Measurements from ENCODE around the gene ATOH8. TPM values are rescaled to one million over a fixed set of nuclear protein-coding genes. Genes with fewer than 3 reads are reported as not detected.
A peak's percentile ranks its signal among the peaks of the same experiment; 100 is the strongest.
"Not testable (repeated sequence)": the region's sequence is repeated elsewhere in the genome, so short reads cannot be mapped to it uniquely, and the experiment has no call there.

ATOH8 gene, protein sequence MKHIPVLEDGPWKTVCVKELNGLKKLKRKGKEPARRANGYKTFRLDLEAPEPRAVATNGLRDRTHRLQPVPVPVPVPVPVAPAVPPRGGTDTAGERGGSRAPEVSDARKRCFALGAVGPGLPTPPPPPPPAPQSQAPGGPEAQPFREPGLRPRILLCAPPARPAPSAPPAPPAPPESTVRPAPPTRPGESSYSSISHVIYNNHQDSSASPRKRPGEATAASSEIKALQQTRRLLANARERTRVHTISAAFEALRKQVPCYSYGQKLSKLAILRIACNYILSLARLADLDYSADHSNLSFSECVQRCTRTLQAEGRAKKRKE
- 25.6 TPM for polyA plus RNA-seq (ENCODE audit: insufficient read length)

DNA sequence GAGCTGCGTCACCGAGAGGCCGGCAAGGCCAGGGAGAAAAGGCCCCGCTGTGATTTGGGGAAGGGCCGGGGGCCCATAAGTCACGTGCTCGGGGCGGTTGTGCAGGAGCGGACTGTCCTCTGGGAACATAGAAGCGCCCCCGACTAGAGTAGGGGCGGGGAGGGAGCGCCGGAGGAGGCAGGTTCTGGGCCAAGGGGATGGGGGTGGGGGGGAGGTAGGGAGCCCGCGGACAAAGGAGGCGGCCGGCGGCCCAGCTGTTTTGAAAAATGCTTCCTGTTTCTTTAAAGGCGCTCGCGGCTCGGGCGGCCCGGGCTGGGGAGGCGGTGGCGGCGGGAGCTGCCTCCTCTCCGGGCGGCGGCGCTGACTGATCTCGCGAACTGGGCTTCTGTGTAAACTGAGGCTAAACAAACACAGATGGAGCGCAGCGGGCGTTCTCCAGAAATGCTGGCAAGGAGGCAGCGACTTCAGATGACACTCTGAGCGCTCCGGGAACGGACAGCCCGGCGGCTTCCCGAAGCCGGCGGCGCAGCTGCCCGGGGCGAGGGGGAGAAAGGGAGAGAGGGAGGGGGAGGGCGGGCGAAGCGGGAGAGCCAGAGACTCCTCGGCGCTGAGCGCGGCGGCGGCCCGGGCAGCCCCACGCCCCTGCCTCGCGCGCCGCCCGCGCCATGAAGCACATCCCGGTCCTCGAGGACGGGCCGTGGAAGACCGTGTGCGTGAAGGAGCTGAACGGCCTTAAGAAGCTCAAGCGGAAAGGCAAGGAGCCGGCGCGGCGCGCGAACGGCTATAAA, at the start of gene ATOH8:
Gene ATOH8, plus strand, starts transcription at position 467 of the 788 bp plus-strand sequence. Its CDS starts 199 bp downstream, at position 666.
- DNase-seq, result peak; percentile 66

GRCh38 chr2:85704038-85704437, 49.8 kb upstream of the ATOH8 start:
- DNase-seq, result no peak

GRCh38 chr2:85704800-85705679, 48.8 kb upstream of the ATOH8 start:
- no peak for DNase-seq

DNA sequence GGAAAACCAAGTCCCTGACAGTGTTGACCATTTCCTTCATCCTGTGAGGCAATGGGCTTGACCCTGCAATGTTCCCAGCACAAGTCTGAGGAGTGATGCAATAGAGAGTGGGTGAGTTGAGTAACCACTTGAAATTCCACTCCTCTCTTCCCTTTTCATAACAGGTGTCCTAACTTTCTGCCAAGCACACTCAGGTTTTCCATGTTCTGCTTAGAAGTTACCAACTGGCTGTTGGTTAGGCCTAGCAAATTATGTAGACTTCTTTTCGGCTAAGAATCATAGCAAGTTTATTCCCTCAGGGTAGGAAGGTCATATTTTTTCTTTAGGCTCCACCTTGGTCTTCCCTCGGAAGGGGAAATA, 48.1 kb upstream of the ATOH8 start:
- DNase-seq, result peak; percentile 19

DNA sequence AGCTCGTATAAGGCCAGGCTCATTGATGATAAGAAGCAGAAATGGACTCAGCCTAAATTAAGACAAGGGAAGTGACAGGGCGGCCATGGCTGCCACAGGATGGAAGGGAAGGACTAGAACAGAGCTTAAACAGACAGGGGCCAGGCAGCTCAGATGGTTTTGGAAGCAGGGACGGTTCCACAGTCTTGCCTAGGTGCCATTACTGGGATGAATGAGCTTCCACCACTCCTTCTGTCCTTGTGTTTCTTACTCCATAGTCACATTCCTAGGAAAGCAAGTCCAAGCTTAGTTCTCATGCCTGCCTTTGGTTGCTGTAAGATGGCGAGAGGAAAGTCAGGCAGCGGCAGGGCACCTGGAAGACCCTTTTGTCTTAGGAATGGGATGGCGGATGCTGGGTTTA, 47.7 kb upstream of the ATOH8 start:
- no peak for DNase-seq

- DNase-seq, result no peak
Observed at GRCh38 chr2:85706599-85707296, 47.0 kb upstream of the ATOH8 start.

DNA sequence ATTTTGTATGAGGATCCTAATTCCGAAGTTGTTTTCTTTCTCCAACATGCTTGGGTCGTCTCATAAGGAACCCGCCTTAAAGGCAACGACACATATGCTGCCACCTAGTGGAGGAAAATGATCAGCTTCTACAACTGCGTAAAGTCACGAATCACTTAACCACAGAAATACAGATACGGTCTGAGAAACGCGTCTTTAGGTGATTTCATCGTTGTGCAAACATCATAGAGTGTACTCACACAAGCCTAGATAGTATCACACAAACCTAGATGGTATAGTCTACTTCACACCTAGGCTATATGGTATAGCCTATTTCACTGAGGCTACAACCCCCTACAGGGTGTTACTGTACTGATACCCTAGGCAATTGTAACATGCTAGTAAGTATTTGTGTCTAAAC, 46.5 kb upstream of the ATOH8 start:
- peak; percentile 76 for DNase-seq

DNA sequence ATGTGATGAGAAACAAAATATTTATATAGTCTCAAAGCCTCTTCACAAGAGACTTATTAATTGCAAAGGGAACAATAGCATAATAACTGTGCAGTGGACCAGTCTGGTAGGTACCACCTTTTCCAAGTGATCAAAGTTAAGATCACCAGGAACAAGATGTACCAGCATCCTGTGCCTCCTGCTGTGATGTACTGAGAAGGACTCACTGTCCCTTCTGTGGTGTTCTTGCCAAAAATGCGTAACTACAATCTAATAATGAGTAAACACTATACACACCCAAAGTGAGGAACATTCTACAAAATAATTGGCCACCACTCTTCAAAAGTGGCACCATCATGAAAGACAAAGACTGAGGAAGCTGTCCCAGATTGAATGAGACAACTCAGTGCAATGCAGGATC, 45.1 kb upstream of the ATOH8 start:
- no peak for DNase-seq

DNA sequence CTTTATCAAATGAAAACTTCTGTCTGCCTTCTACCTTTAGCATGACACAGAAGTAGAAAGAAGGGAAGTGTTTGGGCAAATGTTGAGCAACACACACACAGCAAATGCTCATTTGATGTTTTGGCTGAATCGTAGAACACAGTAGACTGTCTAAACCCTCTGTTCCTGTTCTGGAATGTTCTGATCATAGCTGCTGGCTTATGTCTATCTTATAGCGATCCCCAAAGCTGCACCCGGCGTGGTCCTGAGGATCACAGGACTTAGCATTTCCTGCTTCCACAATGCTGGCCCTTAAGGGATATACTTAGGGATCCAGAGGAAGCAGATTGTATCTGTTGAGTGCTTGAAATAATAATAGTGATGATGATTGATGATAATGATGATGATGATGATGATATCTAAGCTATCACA, 44.4 kb upstream of the ATOH8 start:
- no peak for DNase-seq

DNA sequence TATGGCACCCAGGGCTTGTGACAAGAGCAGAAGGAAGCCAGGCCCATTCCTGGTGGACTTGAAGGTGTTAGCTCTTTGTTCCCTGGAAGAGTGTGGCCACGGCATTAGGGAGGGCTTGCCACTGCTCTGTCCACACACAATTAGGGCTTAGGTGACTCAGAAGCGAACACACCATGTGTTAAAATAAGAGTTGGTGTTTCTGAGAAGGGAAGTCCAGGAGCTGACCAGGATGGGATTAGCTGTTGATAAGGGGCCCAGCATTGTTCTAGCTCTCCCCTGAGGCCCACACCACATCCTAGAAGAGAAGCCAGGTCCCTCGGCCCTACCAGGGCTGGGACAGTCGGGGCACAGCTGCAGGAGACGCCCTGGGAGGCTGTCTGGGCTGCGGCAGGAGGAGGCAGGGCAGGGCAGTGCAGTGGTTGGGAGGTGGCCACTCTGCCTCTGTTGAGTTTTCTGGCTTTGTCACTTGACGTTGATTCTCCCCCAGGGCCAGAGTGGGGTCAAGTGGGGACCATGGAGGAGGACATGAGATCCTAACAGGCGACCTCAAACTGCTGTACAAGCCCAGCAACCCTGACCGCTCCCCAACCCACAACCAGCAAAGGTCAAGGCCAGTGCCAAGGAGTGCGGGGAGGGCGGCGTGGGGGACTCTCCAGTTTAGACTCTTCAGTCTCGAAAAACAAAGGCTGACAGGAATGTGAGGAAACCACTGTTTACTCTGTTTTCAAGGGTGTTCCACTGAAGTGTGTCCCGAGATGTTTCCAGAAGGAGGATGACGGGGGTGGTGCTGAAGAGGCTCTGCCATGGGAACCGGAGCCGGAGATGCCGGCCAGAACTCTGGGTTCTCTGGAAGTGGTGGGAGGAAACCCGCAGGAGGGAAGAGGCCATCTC, 42.9 kb upstream of the ATOH8 start:
- DNase-seq, result no peak

DNA sequence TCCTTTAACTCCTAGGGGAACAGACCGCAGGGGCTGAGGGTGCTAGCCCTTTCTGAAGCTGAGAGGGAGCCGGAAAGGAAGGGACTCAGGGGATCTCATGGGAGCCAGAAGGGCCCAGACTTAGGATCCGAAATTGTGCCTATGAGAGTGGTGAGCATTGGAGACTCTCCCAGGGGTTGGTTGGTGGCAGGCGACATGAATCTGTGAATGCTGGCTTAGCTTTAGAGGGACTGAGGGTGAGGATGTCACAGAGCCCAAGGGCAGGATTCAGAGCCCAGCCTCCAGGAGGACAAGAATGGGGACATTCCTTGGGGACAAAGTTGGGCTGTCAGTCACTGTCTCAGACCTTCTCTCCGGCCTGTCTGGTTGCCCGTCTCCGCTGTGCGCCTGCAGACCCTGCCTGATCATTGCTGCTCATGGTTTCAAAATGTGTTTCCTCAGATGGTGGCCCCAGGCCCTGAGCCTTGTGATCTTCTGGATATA, 42.2 kb upstream of the ATOH8 start:
- DNase-seq, result no peak

GRCh38 chr2:85712336-85712735, 41.5 kb upstream of the ATOH8 start:
- no peak for DNase-seq

- DNase-seq, result no peak
Observed at GRCh38 chr2:85712849-85713612, 40.8 kb upstream of the ATOH8 start.

- no peak for DNase-seq
Observed at GRCh38 chr2:85713836-85714235, 40.0 kb upstream of the ATOH8 start.

- DNase-seq, result not testable (repeated sequence)
Observed at GRCh38 chr2:85714421-85714820, 39.4 kb upstream of the ATOH8 start.

DNA sequence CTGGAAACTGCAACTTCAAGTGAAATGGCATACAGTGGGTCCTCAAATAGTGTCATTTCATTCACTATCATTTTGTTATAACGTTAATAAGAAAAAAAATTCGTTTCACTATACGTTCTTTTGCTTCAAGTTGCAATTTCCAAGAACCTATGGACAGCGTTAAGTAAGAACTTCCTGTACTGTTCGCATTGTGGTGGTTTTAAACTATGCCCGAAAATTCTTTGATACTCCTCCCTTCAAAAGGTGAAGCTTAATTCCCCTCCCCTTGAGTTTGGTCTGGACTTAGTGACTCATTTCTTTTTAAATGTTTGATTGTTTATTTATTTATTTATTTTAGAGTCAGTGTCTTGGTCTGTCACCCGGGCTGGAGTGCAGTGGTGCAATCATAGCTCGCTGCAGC, 39.0 kb upstream of the ATOH8 start:
- DNase-seq, result no peak

GRCh38 chr2:85716346-85716914, 37.4 kb upstream of the ATOH8 start:
- no peak for DNase-seq

- no peak for DNase-seq
Observed at GRCh38 chr2:85717308-85718008, 36.3 kb upstream of the ATOH8 start.

- DNase-seq, result no peak
Observed at GRCh38 chr2:85718009-85718391, 35.8 kb upstream of the ATOH8 start.
